K562 (cell line): ENCODE results near the gene PODXL2. TPM values are rescaled to one million over a fixed set of nuclear protein-coding genes. Genes with fewer than 3 reads are reported as not detected.
A peak's percentile ranks its signal among the peaks of the same experiment; 100 is the strongest.

ENCODE experiments used
- ATAC-seq: fragments of 200-7000 bp; cut with Tn5 transposase; 3 replicates; pipeline ENCODE4 v1.9.1; 2020; ENCODE audit warnings: moderate library complexity
- BruUV-seq: library from RNA; stranded (reverse); fragments of 400-500 nt; replicated peaks from 2 replicates; lab custom pipeline; 2021; lab: Mats Ljungman, UMichigan
- CTCF ChIA-PET: fragments of 300-600 bp; formaldehyde crosslinking; extraction: SDS; loops from one replicate; lab custom pipeline; 2021; ENCODE audit warnings: low intra/inter-chr PET ratio; lab: Yijun Ruan, JAX
- POLR2A ChIA-PET: fragments of 300-600, 350-650 bp; sonication (Branson Sonifier 250); formaldehyde crosslinking; extraction: SDS; loops from one replicate; lab custom pipeline; 2021; ENCODE audit warnings: antibody characterized with exemption, inconsistent platforms; lab: Yijun Ruan, JAX
- DNase-seq, 4 experiments: peaks; one replicate each; pipeline versions ENCODE4 v3.0.0 to v3.0.0-alpha.2; 2011 to 2018; ENCODE audit warnings: low spot score in 3 of 4, mixed read lengths in 3 of 4; ENCODE audit errors: extremely low read depth in 1 of 4
- FAIRE-seq: peaks from 2 replicates; lab custom pipeline; 2011; peaks lifted over from hg19 to GRCh38; lab: Jason Lieb, UNC
- H2AFZ ChIP-seq: 2 replicates; pipeline ENCODE4 v1.6.0; 2011; ENCODE audit warnings: low read depth, low read length, control low read depth, inconsistent platforms
- H3K27ac ChIP-seq: fragments of 200-600 bp; 3 replicates; pipeline ENCODE4 v1.8.0; 2011; ENCODE audit warnings: low read depth, mild to moderate bottlenecking, control low read depth, inconsistent platforms, low read length, moderate library complexity, mixed read lengths; ENCODE audit errors: extremely low read depth
- H3K27me3 ChIP-seq, 2 experiments: fragments of 300-600 bp in 1 of 2; 2 replicates in 1 of 2; 3 replicates in 1 of 2; pipeline versions ENCODE4 v1.6.0 to v1.8.0; 2011; ENCODE audit warnings: inconsistent platforms in 2 of 2, low read length in 2 of 2, mild to moderate bottlenecking in 1 of 2, mixed read lengths in 1 of 2, moderate library complexity in 1 of 2; ENCODE audit not compliant: control insufficient read depth in 2 of 2, insufficient read depth in 2 of 2
- H3K36me3 ChIP-seq: fragments of 300-600 bp; 3 replicates; pipeline ENCODE4 v1.8.0; 2011; ENCODE audit warnings: mild to moderate bottlenecking, low read length, inconsistent platforms; ENCODE audit not compliant: control insufficient read depth, insufficient read depth
- H3K4me1 ChIP-seq, 2 experiments: fragments of 200-600 bp in 1 of 2; replicated peaks in 1 of 2; 2 replicates in 1 of 2; 3 replicates in 1 of 2; pipeline versions ENCODE4 v1.5.1 to v1.8.0; 2011; ENCODE audit warnings: inconsistent platforms in 2 of 2, low read length in 2 of 2, mild to moderate bottlenecking in 1 of 2, mixed read lengths in 1 of 2, moderate library complexity in 1 of 2; ENCODE audit not compliant: control insufficient read depth in 2 of 2, insufficient read depth in 2 of 2
- H3K4me2 ChIP-seq: 2 replicates; pipeline ENCODE4 v1.6.1; 2011; ENCODE audit warnings: low read length, control low read depth, inconsistent platforms, mixed read lengths; ENCODE audit not compliant: insufficient read depth
- H3K4me3 ChIP-seq: fragments of 200-600 bp; sonication (generic), shearing (Covaris generic); 2 replicates; pipeline ENCODE4 v1.5.1; 2016; ENCODE audit warnings: control low read depth, inconsistent platforms
- H3K79me2 ChIP-seq: fragments of 200-600 bp; 3 replicates; pipeline ENCODE4 v1.8.0; 2011; ENCODE audit warnings: low read length, inconsistent platforms; ENCODE audit not compliant: control insufficient read depth, insufficient read depth
- H3K9ac ChIP-seq, 2 experiments: 2 replicates each; pipeline versions ENCODE4 v1.6.0 to v1.6.1; 2011; ENCODE audit warnings: low read depth in 2 of 2, low read length in 2 of 2, control low read depth in 1 of 2, inconsistent platforms in 1 of 2, mild to moderate bottlenecking in 1 of 2, mixed read lengths in 1 of 2; ENCODE audit not compliant: insufficient read depth in 1 of 2
- H3K9me1 ChIP-seq: one replicate; pipeline ENCODE4 v1.6.0; 2011; ENCODE audit warnings: inconsistent platforms, mild to moderate bottlenecking, low read length, moderate library complexity; ENCODE audit not compliant: control insufficient read depth, insufficient read depth
- H3K9me3 ChIP-seq: replicated peaks from 2 replicates; pipeline ENCODE4 v1.5.1; 2011; ENCODE audit warnings: low read depth, low read length, inconsistent platforms; ENCODE audit not compliant: control insufficient read depth, insufficient read depth
- H4K20me1 ChIP-seq: replicated peaks from 2 replicates; pipeline ENCODE4 v1.6.1; 2011; ENCODE audit warnings: low read length, inconsistent platforms, mixed read lengths; ENCODE audit not compliant: control insufficient read depth, insufficient read depth
- ASH1L ChIP-seq: fragments of 450-650 bp; IDR thresholded peaks from 2 replicates; pipeline ENCODE4 v1.6.1; 2018; ENCODE audit warnings: borderline replicate concordance, mild to moderate bottlenecking, low read depth; ENCODE audit not compliant: partially characterized antibody
- BRD9 ChIP-seq: fragments of 450-650 bp; IDR thresholded peaks from 2 replicates; pipeline ENCODE4 v1.6.1; 2018; ENCODE audit warnings: low read depth; ENCODE audit not compliant: partially characterized antibody
- CBFA2T3 ChIP-seq: fragments of 450-650 bp; IDR thresholded peaks from 2 replicates; pipeline ENCODE4 v1.6.1; 2017
- CTBP1 ChIP-seq: fragments of 450-650 bp; IDR thresholded peaks from 2 replicates; pipeline ENCODE4 v1.6.1; 2016; ENCODE audit warnings: borderline replicate concordance
- E2F4 ChIP-seq: sonication (generic); formaldehyde crosslinking; IDR thresholded peaks from 2 replicates; pipeline ENCODE4 v1.8.0; 2022; ENCODE audit warnings: mild to moderate bottlenecking, low read depth, missing genetic modification reagents
- ETV1 ChIP-seq: fragments of 450-650 bp; conservative IDR thresholded peaks from 2 replicates; pipeline ENCODE4 v1.6.1; 2016; ENCODE audit warnings: missing genetic modification characterization, control low read depth, low read depth, missing compliant biosample characterization
- GTF2F1 ChIP-seq: IDR thresholded peaks from 2 replicates; pipeline ENCODE4 v1.6.1; 2011; ENCODE audit warnings: low read depth, low read length, improper control_type of control experiment
- POLR2G ChIP-seq: fragments of 200-400 bp; formaldehyde crosslinking; IDR thresholded peaks from 2 replicates; pipeline ENCODE4 v1.6.1; 2017; ENCODE audit warnings: low read depth, mild to moderate bottlenecking, antibody characterized with exemption, low read length, moderate library complexity
- PYGO2 ChIP-seq: fragments of 450-650 bp; IDR thresholded peaks from 2 replicates; pipeline ENCODE4 v1.6.1; 2016; ENCODE audit warnings: mild to moderate bottlenecking, missing genetic modification characterization, moderate library complexity, missing compliant biosample characterization
- RCOR1 ChIP-seq, 2 experiments: IDR thresholded peaks; 2 replicates each; pipeline ENCODE4 v1.6.1; 2012; ENCODE audit warnings: low read depth in 2 of 2, low read length in 2 of 2, borderline replicate concordance in 1 of 2, improper control_type of control experiment in 1 of 2
- SIN3B ChIP-seq: fragments of 450-650 bp; IDR thresholded peaks from 2 replicates; pipeline ENCODE4 v1.6.1; 2017; ENCODE audit warnings: low read depth, mild to moderate bottlenecking, moderate library complexity
- SP2 ChIP-seq: IDR thresholded peaks from 2 replicates; pipeline ENCODE4 v1.6.1; 2011; ENCODE audit warnings: mild to moderate bottlenecking, low read depth, low read length, moderate library complexity; ENCODE audit not compliant: poor library complexity, severe bottlenecking; ENCODE audit errors: extremely low read depth
- YY1 ChIP-seq, 3 experiments: IDR thresholded peaks; 2 replicates each; pipeline ENCODE4 v1.6.1; 2011; ENCODE audit warnings: low read length in 2 of 3, mild to moderate bottlenecking in 2 of 3, moderate library complexity in 2 of 3, borderline replicate concordance in 1 of 3, control low read depth in 1 of 3, low read depth in 1 of 3; ENCODE audit not compliant: insufficient read depth in 3 of 3, insufficient replicate concordance in 2 of 3, control insufficient read depth in 1 of 3, insufficient read length in 1 of 3; ENCODE audit errors: extremely low read depth in 1 of 3
- ZFP1 ChIP-seq: fragments of 450-650 bp; formaldehyde crosslinking; IDR thresholded peaks from 2 replicates; pipeline ENCODE4 v1.4.0; 2020; ENCODE audit warnings: mild to moderate bottlenecking, mixed read lengths
- ZNF445 ChIP-seq: fragments of 250-450 bp; sonication (Bioruptor Pico); IDR thresholded peaks from 2 replicates; pipeline ENCODE4 v1.4.0; 2020; ENCODE audit warnings: low read depth, mild to moderate bottlenecking, moderate library complexity
- WGBS: fragments of 100-300 bp; shearing (Covaris generic); methylation state at CpG from one replicate; pipeline ENCODE4 v1.1.6; 2016; ENCODE audit warnings: low coverage, mixed read lengths; ENCODE audit not compliant: insufficient coverage; ENCODE audit errors: missing lambda C conversion rate; 5-methylcytosine and 5-hydroxymethylcytosine counted together
- in situ Hi-C: fragments of 300-500 bp; cut with MboI; formaldehyde crosslinking; loops from 4 replicates; pipeline ENCODE4 v1.15.0; 2018; ENCODE audit warnings: inconsistent platforms, mixed read lengths
- intact Hi-C: fragments of 100-400 bp; cut with micrococcal nuclease; formaldehyde crosslinking; loops from 2 replicates; pipeline ENCODE4 v1.14.2; 2022
- polyA plus RNA-seq, 8 experiments: library from polyadenylated mRNA; depleted of rRNA in 4 of 8; stranded (reverse) in 5 of 8; unstranded in 3 of 8; fragments of >200 nt; fragmentation: Nextera tagmentation in 2 of 8; fragmentation: Illumina TruSeq in 1 of 8; extraction: Ambion mirVana in 2 of 8; extraction: Trizol in 1 of 8; gene quantifications; 2 replicates each; pipeline versions ENCODE4 v1.2.1 to v1.2.3, GENCODE V29; 2011 to 2014; ENCODE audit warnings: inconsistent platforms in 1 of 8, missing spikeins in 1 of 8
- total RNA-seq, 7 experiments: library from RNA; depleted of rRNA in 6 of 7; stranded (reverse); fragments of >200 nt in 6 of 7; fragmentation: Illumina TruSeq in 2 of 7; extraction: Trizol in 2 of 7; gene quantifications; 2 replicates each; pipeline versions ENCODE4 v1.2.1 to v1.2.3, GENCODE V29; 2011 to 2021; ENCODE audit warnings: low replicate concordance in 1 of 7
- TF ChIP-seq, protein P1 (sequence below): fragments of 250-450 bp; sonication (Bioruptor Pico); IDR thresholded peaks from 2 replicates; pipeline ENCODE4 v1.4.0; 2020; ENCODE audit warnings: mild to moderate bottlenecking, moderate library complexity, borderline replicate concordance
- TF ChIP-seq, protein P2 (sequence below): fragments of 450-650 bp; IDR thresholded peaks from 2 replicates; pipeline ENCODE4 v1.6.1; 2016; ENCODE audit warnings: low read depth, mild to moderate bottlenecking, moderate library complexity

The PODXL2 gene
- total and polyA plus RNA-seq, 9 of the 15 experiments (the other 6 are each of a cell fraction or from before 2014, with no cell fraction given) = 0.03 to 52.5 (median 21.9) TPM

DNA sequence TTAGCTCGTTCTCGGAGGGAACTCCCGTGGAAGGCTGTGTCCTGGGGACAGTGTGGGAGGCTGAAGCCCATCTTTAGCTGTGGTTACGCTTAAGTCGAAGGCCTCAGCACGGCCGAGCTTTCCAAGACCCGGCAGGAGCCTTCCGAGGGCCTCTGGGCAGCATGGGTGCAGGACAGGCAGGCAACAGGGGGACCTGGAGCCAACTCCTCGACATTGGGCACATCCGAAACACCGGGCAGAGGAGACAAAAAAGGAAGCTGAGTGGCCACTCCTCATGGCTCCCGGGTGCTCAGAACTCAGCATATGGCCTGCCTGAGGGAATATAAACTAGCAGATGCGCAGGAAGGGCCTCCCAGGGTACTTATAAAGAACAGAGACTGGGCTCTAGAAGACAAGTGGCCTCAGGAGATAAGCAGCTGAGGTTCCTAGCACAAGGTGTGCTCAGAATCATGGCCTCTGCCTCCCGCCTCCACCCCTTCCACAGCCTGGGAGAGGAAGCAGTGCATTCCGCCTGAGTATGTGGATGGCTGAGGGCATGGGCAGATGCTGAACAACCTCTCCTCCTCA, 77.9 kb downstream of the PODXL2 start:
- Histone ChIP-seq H3K9me1 (peaks cover 2% of the 10 kb centered on the region), H3K4me3 (no peak overlapping the region), H3K9ac (peak overlapping the region; percentile 40 to 77; a peak in 2 of 4 replicates), H4K20me1 (no peaks in the 10 kb centered on the region), H3K79me2 (no peaks in the 10 kb centered on the region), H3K4me1 (peaks cover 20% of the 10 kb centered on the region in 2 experiments), H3K9me3 (no peaks in the 10 kb centered on the region), H3K27ac (no peak overlapping the region), H3K4me2 (peak overlapping the region; percentile 30), H3K36me3 (no peaks in the 10 kb centered on the region), H2AFZ (peak overlapping the region; percentile 90), H3K27me3 (peaks cover 0 to 18% of the 10 kb centered on the region in 2 experiments; a peak in 3 of 5 replicates)
- WGBS = 23% methylated on average over 16 of the region's 16 CpGs
- in situ Hi-C loops = no loop called here
- ChIA-PET CTCF (no interaction called here), POLR2A (interaction anchor here (0.6 to 1.4 kb wide), 3 partner anchors 10 to 15 kb away, joined by 3 to 4 read pairs (median 3); no protein-coding TSS in a partner anchor)
- ATAC-seq (peak; percentile 89), DNase-seq (peak; percentile 58 to 74 (median 70)), FAIRE-seq (peak; percentile 81)
- BruUV-seq = no TSS peak
- intact Hi-C loops = no loop called here
- TF ChIP-seq ASH1L (no peak), ETV1 (tag) (no peak), ZNF445 (CRISPR knock-in tag) (no peak), PYGO2 (tag) (no peak), CTBP1 (peak; percentile 35; the same call in 1 of the 2 replicates), BRD9 (no peak), GTF2F1 (no peak), YY1 (IDR thresholded peaks at IDR 0.05; ENCODE audit: borderline replicate concordance in 1 of 3, control insufficient read depth in 1 of 3, extremely low read depth in 1 of 3, insufficient read depth in 3 of 3, insufficient read length in 1 of 3, insufficient replicate concordance in 2 of 3, low read depth in 1 of 3, low read length in 2 of 3) (peak in 1 of 3 experiments; percentile 42), CBFA2T3 (peak; percentile 85), E2F4 (no peak), ZFP1 (CRISPR knock-in tag) (no peak), POLR2G (no peak), RCOR1 (IDR thresholded peaks at IDR 0.05; ENCODE audit: borderline replicate concordance in 1 of 2, low read depth in 2 of 2, low read length in 2 of 2) (no peak; a peak in 1 of 4 replicates), SP2 (no peak), SIN3B (no peak)
- TF ChIP-seq, protein P1, sequence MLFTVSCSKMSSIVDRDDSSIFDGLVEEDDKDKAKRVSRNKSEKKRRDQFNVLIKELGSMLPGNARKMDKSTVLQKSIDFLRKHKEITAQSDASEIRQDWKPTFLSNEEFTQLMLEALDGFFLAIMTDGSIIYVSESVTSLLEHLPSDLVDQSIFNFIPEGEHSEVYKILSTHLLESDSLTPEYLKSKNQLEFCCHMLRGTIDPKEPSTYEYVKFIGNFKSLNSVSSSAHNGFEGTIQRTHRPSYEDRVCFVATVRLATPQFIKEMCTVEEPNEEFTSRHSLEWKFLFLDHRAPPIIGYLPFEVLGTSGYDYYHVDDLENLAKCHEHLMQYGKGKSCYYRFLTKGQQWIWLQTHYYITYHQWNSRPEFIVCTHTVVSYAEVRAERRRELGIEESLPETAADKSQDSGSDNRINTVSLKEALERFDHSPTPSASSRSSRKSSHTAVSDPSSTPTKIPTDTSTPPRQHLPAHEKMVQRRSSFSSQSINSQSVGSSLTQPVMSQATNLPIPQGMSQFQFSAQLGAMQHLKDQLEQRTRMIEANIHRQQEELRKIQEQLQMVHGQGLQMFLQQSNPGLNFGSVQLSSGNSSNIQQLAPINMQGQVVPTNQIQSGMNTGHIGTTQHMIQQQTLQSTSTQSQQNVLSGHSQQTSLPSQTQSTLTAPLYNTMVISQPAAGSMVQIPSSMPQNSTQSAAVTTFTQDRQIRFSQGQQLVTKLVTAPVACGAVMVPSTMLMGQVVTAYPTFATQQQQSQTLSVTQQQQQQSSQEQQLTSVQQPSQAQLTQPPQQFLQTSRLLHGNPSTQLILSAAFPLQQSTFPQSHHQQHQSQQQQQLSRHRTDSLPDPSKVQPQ (CRISPR knock-in tag) = no peak
- TF ChIP-seq, protein P2, sequence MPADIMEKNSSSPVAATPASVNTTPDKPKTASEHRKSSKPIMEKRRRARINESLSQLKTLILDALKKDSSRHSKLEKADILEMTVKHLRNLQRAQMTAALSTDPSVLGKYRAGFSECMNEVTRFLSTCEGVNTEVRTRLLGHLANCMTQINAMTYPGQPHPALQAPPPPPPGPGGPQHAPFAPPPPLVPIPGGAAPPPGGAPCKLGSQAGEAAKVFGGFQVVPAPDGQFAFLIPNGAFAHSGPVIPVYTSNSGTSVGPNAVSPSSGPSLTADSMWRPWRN = no peak
